B cell (primary cell): ENCODE measurements around the gene PRSS23. TPM values are rescaled to one million over a fixed set of nuclear protein-coding genes. Genes with fewer than 3 reads are reported as not detected.

Experiments used
- ATAC-seq: fragments of 200-7000 bp; cut with Tn5 transposase; one replicate; pipeline ENCODE4 v1.10.0; 2021; ENCODE audit warnings: low read depth, mild to moderate bottlenecking, moderate number of reproducible peaks, moderate library complexity
- CTCF ChIA-PET: fragments of 350-600 bp; sonication (Branson Sonifier 250); formaldehyde crosslinking; loops from one replicate; lab custom pipeline; 2021; ENCODE audit warnings: antibody characterized with exemption, inconsistent platforms; lab: Charles Lee
- POLR2A ChIA-PET: fragments of 350-600 bp; sonication (Branson Sonifier 250); formaldehyde crosslinking; loops from one replicate; lab custom pipeline; 2021; ENCODE audit warnings: antibody characterized with exemption; lab: Charles Lee
- DNase-seq: peaks from one replicate; pipeline ENCODE4 v3.0.0; 2013
- H2AFZ ChIP-seq: 2 replicates; pipeline ENCODE4 v1.6.1; 2012; ENCODE audit warnings: mild to moderate bottlenecking, low read depth, low read length; ENCODE audit not compliant: insufficient read depth, poor library complexity, severe bottlenecking
- H3K27ac ChIP-seq, 2 donors: 1 replicate in 1 of 2; 2 replicates in 1 of 2; pipeline ENCODE4 v1.5.1; 2012 to 2013; ENCODE audit warnings: low read length in 2 of 2, mild to moderate bottlenecking in 2 of 2, moderate library complexity in 1 of 2
- H3K27me3 ChIP-seq, 4 experiments: fragments of 200-600 bp in 1 of 4; sonication (generic) in 1 of 4; replicated peaks in 1 of 4; 1 replicate in 2 of 4; 2 replicates in 2 of 4; pipeline versions ENCODE4 v1.6.1 to v1.7.0; 2013 to 2016; ENCODE audit warnings: low read length in 3 of 4, mild to moderate bottlenecking in 2 of 4, mixed read lengths in 1 of 4, moderate library complexity in 1 of 4; ENCODE audit not compliant: insufficient read depth in 4 of 4, control insufficient read depth in 3 of 4; ENCODE audit errors: control extremely low read depth in 1 of 4
- H3K36me3 ChIP-seq, 2 experiments: replicated peaks in 1 of 2; 1 replicate in 1 of 2; 2 replicates in 1 of 2; pipeline versions ENCODE4 v1.6.1 to v1.7.1; 2013; ENCODE audit warnings: low read length in 1 of 2; ENCODE audit not compliant: insufficient read depth in 2 of 2, control insufficient read depth in 1 of 2; ENCODE audit errors: control extremely low read depth in 1 of 2, extremely low read depth in 1 of 2
- H3K4me1 ChIP-seq, 2 donors: fragments of 200-600 bp in 1 of 2; sonication (generic) in 1 of 2; 1 replicate in 1 of 2; 2 replicates in 1 of 2; pipeline versions ENCODE4 v1.5.1 to v1.6.1; 2013 to 2017; ENCODE audit warnings: low read length in 2 of 2; ENCODE audit not compliant: control insufficient read depth in 2 of 2, insufficient read depth in 2 of 2
- H3K4me2 ChIP-seq: replicated peaks from 2 replicates; pipeline ENCODE3; 2012; ENCODE audit warnings: mild to moderate bottlenecking, low read depth, low read length; ENCODE audit not compliant: poor library complexity, severe bottlenecking
- H3K4me3 ChIP-seq, 5 experiments: fragments of 200-600 bp in 1 of 5; sonication (generic) in 1 of 5; 1 replicate in 3 of 5; 2 replicates in 2 of 5; pipeline versions ENCODE4 v1.5.1 to v1.7.0; 2011 to 2016; ENCODE audit warnings: low read length in 4 of 5, mild to moderate bottlenecking in 4 of 5, low read depth in 2 of 5, control low read depth in 1 of 5, moderate library complexity in 1 of 5; ENCODE audit not compliant: insufficient read depth in 1 of 5; ENCODE audit errors: control extremely low read depth in 1 of 5, extremely low read depth in 1 of 5
- H3K79me2 ChIP-seq: fragments of 200-600 bp; sonication (generic); one replicate; pipeline ENCODE4 v1.6.0; 2016; ENCODE audit warnings: low read length; ENCODE audit not compliant: control insufficient read depth, insufficient read depth
- H3K9ac ChIP-seq: fragments of 200-600 bp; sonication (generic); 2 replicates; pipeline ENCODE4 v1.6.1; 2017; ENCODE audit warnings: mild to moderate bottlenecking, low read length, moderate library complexity
- H3K9me3 ChIP-seq, 3 donors: one replicate each; pipeline versions ENCODE4 v1.6.1 to v1.7.1; 2013; ENCODE audit warnings: low read length in 2 of 3; ENCODE audit not compliant: control insufficient read depth in 2 of 3, insufficient read depth in 1 of 3; ENCODE audit errors: control extremely low read depth in 1 of 3
- H4K20me1 ChIP-seq: 2 replicates; pipeline ENCODE4 v1.6.0; 2012; ENCODE audit warnings: mild to moderate bottlenecking, low read length; ENCODE audit not compliant: insufficient read depth, control insufficient read depth, poor library complexity, severe bottlenecking
- H3K27ac Mint-ChIP-seq: one replicate; pipeline ENCODE4 v1.8.0; 2021; ENCODE audit warnings: mixed read lengths
- H3K27me3 Mint-ChIP-seq: one replicate; pipeline ENCODE4 v1.8.0; 2021; ENCODE audit warnings: mixed read lengths
- H3K4me1 Mint-ChIP-seq: one replicate; pipeline ENCODE4 v1.8.0; 2021; ENCODE audit warnings: mixed read lengths
- H3K4me3 Mint-ChIP-seq: one replicate; pipeline ENCODE4 v1.8.0; 2021; ENCODE audit warnings: mixed read lengths
- H3K9me3 Mint-ChIP-seq: one replicate; pipeline ENCODE4 v1.8.0; 2022; ENCODE audit warnings: mixed read lengths; ENCODE audit not compliant: insufficient read depth
- EZH2 ChIP-seq: IDR thresholded peaks from 2 replicates; pipeline ENCODE4 v1.6.1; 2012; ENCODE audit warnings: borderline replicate concordance, low read depth, mild to moderate bottlenecking, moderate library complexity, low read length; ENCODE audit not compliant: insufficient read depth, poor library complexity, severe bottlenecking
- WGBS: methylation state at CpG from one replicate; pipeline ENCODE4 v1.1.5; 2013; ENCODE audit warnings: missing lambda C conversion rate; ENCODE audit not compliant: insufficient coverage; 5-methylcytosine and 5-hydroxymethylcytosine counted together
- intact Hi-C: fragments of 100-400 bp; cut with micrococcal nuclease; formaldehyde crosslinking; loops from one replicate; pipeline ENCODE4 v1.10.0; 2022
- polyA plus RNA-seq: library from polyadenylated mRNA; depleted of rRNA; stranded (reverse); fragments of >200 nt; gene quantifications from 2 replicates; pipeline ENCODE4 v1.2.3, GENCODE V29; 2012
- total RNA-seq, 2 donors: library from RNA; stranded (reverse); fragments of 120-200 nt in 1 of 2; gene quantifications; 1 replicate in 1 of 2; 2 replicates in 1 of 2; pipeline versions ENCODE4 v1.2.3 to v1.2.4, GENCODE V29; 2013 to 2022
- TF ChIP-seq, protein P1 (sequence below): fragments of 200-600 bp; IDR thresholded peaks from one replicate; pipeline ENCODE4 v1.8.0; 2022; ENCODE audit warnings: antibody characterized with exemption, mild to moderate bottlenecking

Gene PRSS23
- total and polyA plus RNA-seq, 2 donors (not counting 1 experiment from before 2014, with no cell fraction given) = 0.03 TPM; not detected in 1

DNA sequence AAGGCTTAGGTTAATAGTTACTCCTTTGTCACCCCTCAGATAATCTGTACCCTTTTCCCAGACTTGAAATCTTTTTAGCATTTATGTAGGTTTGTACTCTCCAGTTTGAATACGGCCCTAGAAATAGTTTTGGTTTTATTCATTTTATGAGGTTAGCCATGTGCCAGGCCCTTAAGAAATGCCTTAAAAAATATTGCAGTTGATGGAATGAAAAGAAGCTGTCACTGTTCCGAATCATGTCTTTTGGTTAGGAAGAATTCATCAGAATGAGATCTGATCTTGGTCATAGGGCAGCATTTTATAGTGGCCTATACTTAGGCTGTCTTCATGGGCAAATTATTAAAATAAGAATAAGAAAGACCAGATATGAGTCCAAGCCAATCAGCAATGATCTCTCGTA is 14.8 kb upstream of the PRSS23 start:
- H3K4me2 ChIP-seq = no peak overlapping the region
- ATAC-seq (no peak), DNase-seq (no peak)
- H3K27me3 ChIP-seq = no peaks in the 10 kb centered on the region
- H3K79me2 ChIP-seq = no peaks in the 10 kb centered on the region
- TF ChIP-seq EZH2 = no peak
- TF ChIP-seq, protein P1, sequence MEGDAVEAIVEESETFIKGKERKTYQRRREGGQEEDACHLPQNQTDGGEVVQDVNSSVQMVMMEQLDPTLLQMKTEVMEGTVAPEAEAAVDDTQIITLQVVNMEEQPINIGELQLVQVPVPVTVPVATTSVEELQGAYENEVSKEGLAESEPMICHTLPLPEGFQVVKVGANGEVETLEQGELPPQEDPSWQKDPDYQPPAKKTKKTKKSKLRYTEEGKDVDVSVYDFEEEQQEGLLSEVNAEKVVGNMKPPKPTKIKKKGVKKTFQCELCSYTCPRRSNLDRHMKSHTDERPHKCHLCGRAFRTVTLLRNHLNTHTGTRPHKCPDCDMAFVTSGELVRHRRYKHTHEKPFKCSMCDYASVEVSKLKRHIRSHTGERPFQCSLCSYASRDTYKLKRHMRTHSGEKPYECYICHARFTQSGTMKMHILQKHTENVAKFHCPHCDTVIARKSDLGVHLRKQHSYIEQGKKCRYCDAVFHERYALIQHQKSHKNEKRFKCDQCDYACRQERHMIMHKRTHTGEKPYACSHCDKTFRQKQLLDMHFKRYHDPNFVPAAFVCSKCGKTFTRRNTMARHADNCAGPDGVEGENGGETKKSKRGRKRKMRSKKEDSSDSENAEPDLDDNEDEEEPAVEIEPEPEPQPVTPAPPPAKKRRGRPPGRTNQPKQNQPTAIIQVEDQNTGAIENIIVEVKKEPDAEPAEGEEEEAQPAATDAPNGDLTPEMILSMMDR = no peak
- H3K4me1 ChIP-seq = no peaks in the 10 kb centered on the region
- 92% methylated on average over 2 of the region's 3 CpGs for whole genome bisulfite sequencing
- H3K9me3 ChIP-seq = no peaks in the 10 kb centered on the region
- H3K36me3 ChIP-seq = no peaks in the 10 kb centered on the region
- no peaks in the 10 kb centered on the region for H4K20me1 ChIP-seq
- peaks cover 15% of the 10 kb centered on the region for H3K27me3 Mint-ChIP-seq
- CTCF ChIA-PET = no interaction called here
- H3K27ac ChIP-seq = no peak overlapping the region
- H3K9ac ChIP-seq = no peak overlapping the region
- no peak overlapping the region for H2AFZ ChIP-seq
- H3K4me3 ChIP-seq = no peak overlapping the region
- no peak overlapping the region for H3K27ac Mint-ChIP-seq
- H3K9me3 Mint-ChIP-seq = no peaks in the 10 kb centered on the region
- no peaks in the 10 kb centered on the region for H3K4me1 Mint-ChIP-seq
- intact Hi-C loops = no loop called here
- no peak overlapping the region for H3K4me3 Mint-ChIP-seq
- POLR2A ChIA-PET = no interaction called here

DNA sequence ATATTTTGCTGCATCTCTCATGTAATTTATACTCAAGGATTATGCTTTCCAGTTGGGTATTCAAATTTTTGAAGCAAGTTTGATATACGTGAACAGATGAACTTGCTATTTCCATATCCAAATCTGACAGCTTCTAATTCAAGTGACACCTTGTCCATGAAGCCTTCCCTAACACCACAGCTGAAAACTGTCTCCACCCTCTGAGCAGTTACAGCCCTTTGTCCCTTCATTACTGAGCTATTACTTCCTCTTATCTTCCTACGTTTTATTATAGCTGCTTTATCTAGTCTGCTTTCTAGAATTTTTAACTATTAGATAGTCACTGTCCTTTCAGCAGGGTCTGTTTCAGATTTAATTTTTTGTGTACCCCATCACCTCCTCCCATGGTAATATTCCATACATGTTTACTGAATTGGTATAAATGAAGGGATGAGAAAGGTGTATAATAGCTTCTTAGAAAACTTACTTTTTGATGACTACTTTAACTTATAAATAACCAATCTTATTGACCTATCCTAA is 13.3 kb upstream of the PRSS23 start:
- no peak overlapping the region for H3K4me3 ChIP-seq
- ATAC-seq (no peak), DNase-seq (no peak)
- no peak overlapping the region for H3K27ac Mint-ChIP-seq
- H3K4me1 ChIP-seq = no peaks in the 10 kb centered on the region
- no peak overlapping the region for H2AFZ ChIP-seq
- POLR2A ChIA-PET = no interaction called here
- intact Hi-C loops = no loop called here
- H3K4me2 ChIP-seq = no peak overlapping the region
- no peaks in the 10 kb centered on the region for H3K9me3 Mint-ChIP-seq
- H3K36me3 ChIP-seq = no peaks in the 10 kb centered on the region
- no peak overlapping the region for H3K9ac ChIP-seq
- H4K20me1 ChIP-seq = no peaks in the 10 kb centered on the region
- no peaks in the 10 kb centered on the region for H3K4me1 Mint-ChIP-seq
- no peak overlapping the region for H3K4me3 Mint-ChIP-seq
- H3K27me3 ChIP-seq = no peaks in the 10 kb centered on the region
- no peaks in the 10 kb centered on the region for H3K9me3 ChIP-seq
- no peak overlapping the region for H3K27ac ChIP-seq
- peaks cover 15% of the 10 kb centered on the region for H3K27me3 Mint-ChIP-seq
- TF ChIP-seq, protein P1 = no peak
- no peak for TF ChIP-seq EZH2
- H3K79me2 ChIP-seq = no peaks in the 10 kb centered on the region
- CTCF ChIA-PET = no interaction called here
- WGBS = no CpG with 5 or more reads among the region's 2 CpGs
